HepG2 (cell line): ENCODE data around the gene GLUD1.
"Not testable (repeated sequence)": the region's sequence is repeated elsewhere in the genome, so short reads cannot be mapped to it uniquely, and the experiment has no call there.

Experiments
- E2F1 ChIP-seq: sonication (generic); formaldehyde crosslinking; IDR thresholded peaks from 2 replicates; pipeline ENCODE4 v1.5.0; 2020; ENCODE audit warnings: missing genetic modification reagents
- EP300 ChIP-seq, 3 experiments: sonication (generic) in 1 of 3; formaldehyde crosslinking in 1 of 3; IDR thresholded peaks; 2 replicates each; pipeline versions ENCODE4 v1.5.1 to v1.6.1; 2011 to 2020; ENCODE audit warnings: low read depth in 2 of 3, low read length in 2 of 3, borderline replicate concordance in 1 of 3, improper control_type of control experiment in 1 of 3, mild to moderate bottlenecking in 1 of 3, missing genetic modification reagents in 1 of 3, moderate library complexity in 1 of 3
- GMEB2 ChIP-seq: IDR thresholded peaks from 2 replicates; pipeline ENCODE4 v1.6.1; 2016; ENCODE audit warnings: missing biosample characterization, missing genetic modification reagents, low read depth
- KDM5A ChIP-seq: fragments of 200-600 bp; sonication (generic); IDR thresholded peaks from 2 replicates; pipeline ENCODE4 v1.7.0; 2018; ENCODE audit warnings: antibody characterized with exemption, mild to moderate bottlenecking, low read length, borderline replicate concordance
- PREB ChIP-seq: sonication (generic); formaldehyde crosslinking; IDR thresholded peaks from 2 replicates; pipeline ENCODE4 v1.4.0; 2020; ENCODE audit warnings: missing genetic modification reagents
- SMAD1 ChIP-seq: sonication (generic); formaldehyde crosslinking; IDR thresholded peaks from 2 replicates; pipeline ENCODE4 v1.4.0; 2020; ENCODE audit warnings: missing genetic modification reagents, low read depth, mild to moderate bottlenecking, borderline replicate concordance
- SMC3 ChIP-seq: IDR thresholded peaks from 2 replicates; pipeline ENCODE4 v1.6.1; 2011; ENCODE audit warnings: low read length, improper control_type of control experiment
- ZNF510 ChIP-seq: sonication (generic); formaldehyde crosslinking; IDR thresholded peaks from 2 replicates; pipeline ENCODE4 v1.4.0; 2020; ENCODE audit warnings: low read depth, mild to moderate bottlenecking, missing genetic modification reagents

GRCh38 chr10:87009134-87009696 is 85.4 kb downstream of the GLUD1 start:
- TF ChIP-seq ZNF510; E2F1 (CRISPR knock-in tag); KDM5A; PREB (CRISPR knock-in tag); SMAD1 (CRISPR knock-in tag); GMEB2; EP300 (IDR thresholded peaks at IDR 0.05; ENCODE audit: low read depth in 2 of 2, low read length in 2 of 2); EP300 (CRISPR knock-in tag; IDR thresholded peaks at IDR 0.05; ENCODE audit: borderline replicate concordance); SMC3: not testable (repeated sequence)
